HG03064 (cell line): Measurements from ENCODE around the gene FCGR2B.

Experiments
- ATAC-seq: cut with Tn5 transposase; IDR thresholded peaks from one replicate; pipeline ENCODE4 v1.9.1; 2021; ENCODE audit warnings: low read depth; ENCODE audit not compliant: unreplicated experiment

Gene FCGR2B

DNA sequence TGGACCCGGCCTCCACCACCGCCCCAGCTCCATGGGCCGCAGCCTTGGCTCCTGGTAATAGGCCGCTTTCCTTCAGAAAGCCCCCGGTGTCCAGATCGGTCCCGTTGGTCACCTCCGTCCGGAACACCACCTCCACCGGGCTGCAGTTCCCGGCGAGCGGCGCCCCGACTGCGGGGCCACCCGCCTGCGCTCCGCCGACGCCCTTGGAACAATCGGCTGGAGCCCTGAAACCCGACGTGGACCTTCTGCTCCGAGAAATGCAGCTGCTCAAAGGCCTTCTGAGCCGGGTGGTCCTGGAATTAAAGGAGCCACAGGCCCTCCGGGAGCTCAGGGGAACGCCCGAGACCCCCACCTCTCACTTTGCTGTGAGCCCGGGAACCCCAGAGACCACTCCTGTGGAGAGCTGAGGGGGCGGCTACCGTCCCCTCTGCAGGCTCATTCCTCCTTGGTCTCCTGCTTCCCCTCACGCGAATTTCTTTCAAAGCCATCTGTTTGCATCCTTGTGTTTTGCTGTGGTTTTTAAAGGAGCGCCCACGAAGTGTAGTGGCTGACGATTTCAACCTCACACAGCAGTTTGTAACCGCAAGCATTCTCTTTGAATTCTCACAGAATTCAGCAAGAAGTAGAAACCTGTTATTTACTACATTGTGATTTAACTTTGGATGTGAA lies 64.4 kb downstream of the FCGR2B start:
- peak; percentile 8 for ATAC-seq
